Stimulated activated CD8-positive, alpha-beta memory T cell treated with anti-CD3 and anti-CD28 coated beads, Interleukin-12 subunit alpha, Interleukin-12 subunit beta, amount 100 ng/mL, for 24 hours (primary cell): ENCODE measurements around the gene TCEAL7.

ENCODE experiments used
- DNase-seq: peaks from one replicate; pipeline ENCODE4 v3.0.0-alpha.2; 2020; ENCODE audit errors: extremely low read depth

TCEAL7 gene

DNA sequence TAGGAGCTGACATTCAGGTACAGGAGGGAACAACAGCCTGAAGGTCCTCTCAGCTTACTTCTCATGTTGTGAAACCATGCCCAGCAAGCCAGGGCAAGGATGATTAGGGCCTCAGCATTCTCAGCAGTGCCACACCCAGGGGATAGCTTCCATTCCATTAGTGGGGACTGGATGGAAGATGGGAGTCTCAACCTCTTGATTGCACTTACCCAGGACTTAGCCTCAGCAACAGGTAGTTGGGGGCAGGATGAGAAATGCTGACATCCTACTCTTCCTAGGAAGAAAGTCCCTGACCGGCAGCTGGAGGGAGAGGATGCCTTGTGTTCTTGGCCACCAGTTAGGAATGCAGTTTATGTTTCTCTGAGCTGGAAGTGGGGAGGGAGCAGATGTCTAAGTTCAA is 37.5 kb downstream of the TCEAL7 start:
- DNase-seq: no peak

DNA sequence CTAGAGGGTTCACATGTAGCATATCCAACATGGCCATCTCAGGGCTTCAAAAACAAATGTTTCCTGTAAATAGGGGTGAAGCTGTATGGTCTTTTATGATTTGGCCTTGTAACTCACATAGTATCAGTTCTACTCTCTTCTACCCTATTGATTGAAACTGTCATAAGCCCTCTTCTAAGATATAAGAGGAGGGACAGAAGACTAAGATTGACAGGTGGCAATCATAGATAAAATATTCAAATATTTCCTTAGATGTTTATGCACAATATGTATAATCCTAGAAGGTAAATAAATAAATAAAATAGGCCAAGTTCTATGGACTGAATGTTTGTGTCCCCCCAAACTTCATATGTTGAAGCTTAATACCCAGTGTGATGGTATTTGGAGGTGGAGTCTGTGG is 39.4 kb downstream of the TCEAL7 start:
- no peak for DNase-seq

DNA sequence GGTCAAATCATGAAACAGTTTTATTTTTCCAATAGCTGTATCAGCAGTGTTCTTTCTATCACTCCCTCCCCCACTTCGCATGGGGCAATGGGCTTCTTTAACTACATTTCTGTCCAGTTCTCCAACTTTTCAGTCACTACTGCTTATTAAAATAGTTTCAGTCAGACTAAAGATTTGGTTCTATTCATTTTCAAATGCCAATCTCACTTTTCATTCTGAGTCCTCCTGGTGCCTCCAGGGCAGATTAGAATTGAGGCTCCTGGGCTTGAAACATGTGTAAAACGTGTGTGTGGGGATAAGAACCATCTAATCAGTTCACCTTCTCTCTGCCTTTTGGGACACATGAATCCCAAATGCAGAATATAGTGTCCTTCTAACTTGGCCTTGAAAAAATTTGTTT is 42.8 kb downstream of the TCEAL7 start:
- no peak for DNase-seq

DNA sequence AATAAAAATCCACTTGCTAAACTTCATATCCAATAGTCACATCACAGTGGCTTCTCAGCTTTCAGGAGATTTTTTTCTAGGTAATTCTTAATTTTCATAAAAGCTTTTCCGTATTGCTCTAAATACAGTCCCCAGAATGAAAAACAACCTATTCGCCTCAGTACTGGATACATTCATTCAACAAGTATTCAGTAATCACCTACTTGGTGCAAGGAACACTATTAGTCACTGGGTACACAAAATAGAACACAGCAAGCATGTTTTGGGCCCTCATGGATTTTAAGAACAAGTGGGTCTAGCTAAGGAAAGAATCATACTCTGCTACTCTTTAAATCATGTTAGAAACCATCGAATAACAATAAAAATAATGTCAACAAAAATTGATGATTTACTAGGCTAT is 43.5 kb downstream of the TCEAL7 start:
- no peak for DNase-seq

DNA sequence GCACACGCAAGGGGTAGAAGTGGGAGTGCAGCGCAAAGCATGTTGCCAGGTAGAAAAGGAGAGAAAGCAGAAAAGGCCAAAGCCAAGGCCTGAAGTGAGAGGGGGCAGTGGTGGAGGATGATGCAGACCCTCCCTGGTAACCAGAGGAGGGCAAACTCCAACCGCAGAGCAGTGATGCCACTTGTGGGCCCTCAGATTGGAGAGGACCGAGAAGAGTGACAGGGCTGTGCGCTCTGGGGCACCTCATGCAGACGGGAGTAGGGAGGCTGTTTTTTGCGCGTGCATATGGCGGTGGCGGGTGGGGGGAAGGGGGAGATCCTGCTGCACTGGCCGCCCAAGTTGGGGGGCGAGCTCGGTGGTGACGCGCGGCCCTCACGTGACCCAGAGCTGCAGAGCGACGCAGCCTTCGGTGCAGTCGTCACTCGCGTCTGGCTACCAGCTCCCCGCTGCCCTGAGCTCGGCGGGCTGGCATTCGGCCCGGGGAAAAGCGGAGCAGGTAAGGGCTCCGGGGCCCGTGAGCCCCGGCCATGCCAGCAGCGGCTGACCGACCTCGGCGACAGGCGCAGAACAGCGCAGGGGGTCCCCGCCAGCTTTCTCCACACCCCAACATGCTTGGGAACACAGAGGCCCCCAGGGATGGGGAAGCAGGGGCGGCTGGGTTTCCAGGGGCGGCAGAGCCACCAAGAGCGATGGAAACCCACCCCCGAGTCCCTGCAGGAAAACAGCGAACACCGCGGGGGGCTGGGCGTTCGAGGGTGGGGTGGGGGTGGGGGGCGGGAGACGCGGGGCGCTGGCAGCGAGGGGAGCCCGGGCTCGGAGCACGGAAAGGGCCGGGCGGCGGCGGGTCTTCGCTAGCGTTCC is 46.3 kb downstream of the TCEAL7 start, which contains the start of gene BEX3:
TSS of gene BEX3 (plus strand) at position 421 of the 861 bp plus-strand sequence. CDS start 984 bp downstream, outside the sequence.
- DNase-seq: no peak

DNA sequence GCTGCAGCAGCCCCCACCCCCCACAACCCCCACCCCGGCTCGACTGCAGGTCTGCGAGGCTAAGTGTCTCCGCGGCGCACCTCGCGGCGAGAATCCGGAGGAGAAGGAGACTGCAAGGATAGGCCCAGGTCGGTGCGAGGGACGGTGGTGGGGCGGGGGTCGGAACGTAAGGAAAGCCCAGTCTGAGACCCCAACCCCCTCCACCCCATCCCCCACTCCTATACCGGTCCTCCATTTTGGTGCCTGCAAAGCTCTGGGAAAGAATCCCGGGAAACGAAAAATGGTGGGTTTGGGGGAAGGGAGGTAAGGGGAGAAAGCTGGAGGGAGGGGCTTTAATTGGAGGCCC is 46.9 kb downstream of the TCEAL7 start:
- DNase-seq: no peak

DNA sequence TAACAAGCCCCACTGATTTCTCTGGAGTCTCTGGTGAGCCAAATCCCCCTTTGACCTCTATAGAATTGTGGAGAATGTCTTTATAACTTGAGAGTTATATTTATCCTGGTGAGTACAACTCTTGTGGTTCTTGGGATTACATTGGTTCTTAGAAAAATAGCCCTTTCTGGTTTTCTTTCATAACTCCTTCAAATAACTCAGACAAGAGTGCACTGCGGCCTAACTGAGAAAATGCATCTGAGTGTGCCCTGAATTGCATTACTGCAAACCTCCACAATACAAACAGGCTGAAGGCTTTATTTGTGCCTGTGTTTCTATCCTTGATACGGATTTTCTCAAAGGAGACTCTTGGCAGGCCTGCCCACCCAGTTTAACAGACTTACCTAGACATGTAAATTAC is 49.0 kb downstream of the TCEAL7 start:
- DNase-seq: no peak
